Measurements from ENCODE around the gene AAK1.

GRCh38 chr2:69469784-69470183 is 173.8 kb downstream of the AAK1 start:
- TF ChIP-seq, protein P1, sequence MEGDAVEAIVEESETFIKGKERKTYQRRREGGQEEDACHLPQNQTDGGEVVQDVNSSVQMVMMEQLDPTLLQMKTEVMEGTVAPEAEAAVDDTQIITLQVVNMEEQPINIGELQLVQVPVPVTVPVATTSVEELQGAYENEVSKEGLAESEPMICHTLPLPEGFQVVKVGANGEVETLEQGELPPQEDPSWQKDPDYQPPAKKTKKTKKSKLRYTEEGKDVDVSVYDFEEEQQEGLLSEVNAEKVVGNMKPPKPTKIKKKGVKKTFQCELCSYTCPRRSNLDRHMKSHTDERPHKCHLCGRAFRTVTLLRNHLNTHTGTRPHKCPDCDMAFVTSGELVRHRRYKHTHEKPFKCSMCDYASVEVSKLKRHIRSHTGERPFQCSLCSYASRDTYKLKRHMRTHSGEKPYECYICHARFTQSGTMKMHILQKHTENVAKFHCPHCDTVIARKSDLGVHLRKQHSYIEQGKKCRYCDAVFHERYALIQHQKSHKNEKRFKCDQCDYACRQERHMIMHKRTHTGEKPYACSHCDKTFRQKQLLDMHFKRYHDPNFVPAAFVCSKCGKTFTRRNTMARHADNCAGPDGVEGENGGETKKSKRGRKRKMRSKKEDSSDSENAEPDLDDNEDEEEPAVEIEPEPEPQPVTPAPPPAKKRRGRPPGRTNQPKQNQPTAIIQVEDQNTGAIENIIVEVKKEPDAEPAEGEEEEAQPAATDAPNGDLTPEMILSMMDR (IDR thresholded peaks at IDR 0.05; ENCODE audit: low read depth, low read length): no peak
- TF ChIP-seq POLR2A (IDR thresholded peaks at IDR 0.05; ENCODE audit: extremely low read depth, insufficient read length) (no peak), MAX (IDR thresholded peaks at IDR 0.05; ENCODE audit: low read depth, low read length) (no peak), MYC (IDR thresholded peaks at IDR 0.05; ENCODE audit: low read depth, low read length) (no peak)

All from NB4 (cell line).